ENCODE data around the gene OLFM1. TPM values are rescaled to one million over a fixed set of nuclear protein-coding genes. Genes with fewer than 3 reads are reported as not detected.

The OLFM1 gene
- 100 to 1,000 TPM in 1 of 8 experiments, 10 to 100 TPM in 4, 1 to 10 TPM in 1, under 1 TPM in 2; 0.58 to 136 (median 50.1) TPM for total RNA-seq

- H3K4me1 ChIP-seq (replicated peaks in 1 of 2): peaks cover 16 to 21% of the 10 kb centered on the region in 2 donors
- ATAC-seq (replicated peaks in 6 of 8): peak; percentile 59 to 87 (median 72)
- no CpG with 5 or more reads among the region's 40 CpGs for WGBS, 10 experiments
- peak within 1 kb of the TSS in 1 of 2 donors; percentile 33 for H3K27ac ChIP-seq
- peak within 1 kb of the TSS; percentile 39 to 81 (median 50) for H3K4me3 ChIP-seq
- in situ Hi-C loops (cut with MboI; ENCODE audit: low pct_unique_long_range_greater_than_20kb in 2 of 9, low sequenced_read_pairs in 9 of 9, unreplicated experiment in 9 of 9): loop anchor here (5.0 to 25.0 kb wide), 5 partner anchors 257 to 327 kb away; no protein-coding TSS in a partner anchor
Observed at GRCh38 chr9:135087489-135087792, at the start of gene OLFM1. Gene OLFM1, plus strand, starts transcription at chr9:135087668. Its CDS starts 322 bp downstream, at chr9:135087990.

- Histone ChIP-seq H3K4me1 (replicated peaks in 1 of 2) (peaks cover 0 to 3% of the 10 kb centered on the region in 2 donors), H3K4me3 (no peak overlapping the region), H3K27ac (no peak overlapping the region)
- in situ Hi-C loops (cut with MboI; ENCODE audit: low pct_unique_long_range_greater_than_20kb in 2 of 9, low sequenced_read_pairs in 9 of 9, unreplicated experiment in 9 of 9): no loop called here
- peak in 2 of 8 experiments; percentile 17 to 22 for ATAC-seq (replicated peaks in 6 of 8)
- 30 to 91% (median 70%) methylated on average over 3 to 10 of the region's 13 CpGs; no CpG with 5 or more reads in 3 of the 10 experiments for WGBS, 10 experiments
Observed at GRCh38 chr9:135038331-135038730, 49.1 kb upstream of the OLFM1 start.

- Histone ChIP-seq H3K4me1 (replicated peaks in 1 of 2) (peaks cover 0 to 3% of the 10 kb centered on the region in 2 donors), H3K4me3 (no peak overlapping the region), H3K27ac (no peak overlapping the region)
- 0 to 80% (median 80%) methylated on average over 1 to 2 of the region's 3 CpGs; no CpG with 5 or more reads in 7 of the 10 experiments for WGBS, 10 experiments
- no peak for ATAC-seq (replicated peaks in 6 of 8)
- in situ Hi-C loops (cut with MboI; ENCODE audit: low pct_unique_long_range_greater_than_20kb in 2 of 9, low sequenced_read_pairs in 9 of 9, unreplicated experiment in 9 of 9): no loop called here
Observed at GRCh38 chr9:135038826-135039225, 48.6 kb upstream of the OLFM1 start.

GRCh38 chr9:135039266-135039870 is 48.1 kb upstream of the OLFM1 start:
- no peak overlapping the region for H3K4me3 ChIP-seq
- in situ Hi-C loops (cut with MboI; ENCODE audit: low pct_unique_long_range_greater_than_20kb in 2 of 9, low sequenced_read_pairs in 9 of 9, unreplicated experiment in 9 of 9): no loop called here
- WGBS, 10 experiments: 57 to 82% (median 69%) methylated on average over 3 to 6 of the region's 14 CpGs; no CpG with 5 or more reads in 7 of the 10 experiments

GRCh38 chr9:135039916-135040645 is 47.4 kb upstream of the OLFM1 start:
- peaks cover 0 to 3% of the 10 kb centered on the region in 2 donors for H3K4me1 ChIP-seq (replicated peaks in 1 of 2)

More at GRCh38 chr9:135039266-135039870, 48.1 kb upstream of the OLFM1 start:
- no peak overlapping the region for H3K27ac ChIP-seq
- no peak for ATAC-seq (replicated peaks in 6 of 8)
- peaks cover 0 to 3% of the 10 kb centered on the region in 2 donors for H3K4me1 ChIP-seq (replicated peaks in 1 of 2)

DNA sequence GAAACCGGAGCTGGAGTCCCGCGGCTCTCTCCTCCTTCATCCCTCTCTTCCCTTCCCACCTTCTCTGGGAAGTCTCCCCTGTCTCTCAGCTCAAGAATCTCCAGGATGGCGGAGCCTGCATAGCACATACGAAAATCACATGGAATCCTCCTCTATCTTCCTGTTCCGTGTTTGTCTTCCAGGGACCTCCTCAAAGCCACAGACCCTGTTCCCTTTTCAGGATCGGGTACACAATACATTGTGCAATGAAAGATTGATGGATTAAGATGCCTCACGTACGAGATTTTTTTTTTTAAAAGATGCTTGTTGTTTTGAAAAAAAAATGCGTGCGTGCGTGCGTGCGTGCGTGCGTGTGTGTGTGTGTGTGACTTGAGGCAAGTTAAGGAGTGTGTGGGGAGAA is 46.6 kb upstream of the OLFM1 start:
- ATAC-seq (replicated peaks in 6 of 8): no peak
- in situ Hi-C loops (cut with MboI; ENCODE audit: low pct_unique_long_range_greater_than_20kb in 2 of 9, low sequenced_read_pairs in 9 of 9, unreplicated experiment in 9 of 9): no loop called here
- Histone ChIP-seq H3K27ac (no peak overlapping the region), H3K4me1 (replicated peaks in 1 of 2) (peaks cover 0 to under 1% of the 10 kb centered on the region in 2 donors), H3K4me3 (no peak overlapping the region)
- WGBS, 10 experiments: 46 to 85% (median 64%) methylated on average over 1 to 16 of the region's 16 CpGs; no CpG with 5 or more reads in 3 of the 10 experiments

More at GRCh38 chr9:135039916-135040645, 47.4 kb upstream of the OLFM1 start:
- in situ Hi-C loops (cut with MboI; ENCODE audit: low pct_unique_long_range_greater_than_20kb in 2 of 9, low sequenced_read_pairs in 9 of 9, unreplicated experiment in 9 of 9): no loop called here
- Histone ChIP-seq H3K27ac (no peak overlapping the region), H3K4me3 (no peak overlapping the region)
- 8 to 100% (median 59%) methylated on average over 1 to 8 of the region's 9 CpGs; no CpG with 5 or more reads in 1 of the 10 experiments for WGBS, 10 experiments
- no peak for ATAC-seq (replicated peaks in 6 of 8)

GRCh38 chr9:135043345-135043744 is 44.1 kb upstream of the OLFM1 start:
- ATAC-seq (replicated peaks in 6 of 8): no peak
- in situ Hi-C loops (cut with MboI; ENCODE audit: low pct_unique_long_range_greater_than_20kb in 2 of 9, low sequenced_read_pairs in 9 of 9, unreplicated experiment in 9 of 9): no loop called here

DNA sequence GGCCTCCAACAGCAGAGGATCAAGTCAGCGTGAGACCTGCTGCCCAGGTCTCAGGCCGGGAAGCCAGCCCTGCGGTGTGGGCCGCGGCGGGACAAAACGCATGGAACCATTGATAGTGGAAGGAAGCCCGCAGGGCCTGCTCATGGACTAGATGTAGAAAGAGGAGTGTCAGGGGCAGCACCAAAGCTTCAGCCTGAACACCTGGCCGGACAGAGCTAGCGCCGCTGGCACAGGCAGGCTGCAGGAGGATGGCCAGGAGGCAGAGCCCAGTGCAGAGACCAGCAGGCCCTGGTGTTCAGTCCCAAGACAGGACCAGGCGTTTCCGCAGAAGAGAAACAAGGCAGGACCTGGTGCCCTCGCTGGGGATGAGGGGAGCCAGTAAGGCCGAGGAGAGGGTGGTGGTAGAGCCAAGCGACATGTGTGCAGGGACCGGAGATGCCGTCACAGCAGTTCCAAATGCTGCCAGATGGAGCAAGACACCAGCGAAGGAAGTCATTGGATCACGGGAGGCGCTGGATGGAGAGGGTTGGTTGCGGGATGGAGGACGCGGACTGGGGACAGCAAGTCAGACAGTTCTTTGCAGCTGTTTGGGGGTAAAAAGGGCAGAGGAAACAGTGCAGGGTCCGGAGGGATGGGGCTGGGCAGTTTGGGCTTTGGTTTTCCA is 42.1 kb upstream of the OLFM1 start:
- no peak overlapping the region for H3K4me3 ChIP-seq
- no peak overlapping the region for H3K27ac ChIP-seq
- WGBS, 10 experiments: 58 to 100% (median 89%) methylated on average over 1 to 17 of the region's 25 CpGs; no CpG with 5 or more reads in 1 of the 10 experiments
- in situ Hi-C loops (cut with MboI; ENCODE audit: low pct_unique_long_range_greater_than_20kb in 2 of 9, low sequenced_read_pairs in 9 of 9, unreplicated experiment in 9 of 9): no loop called here
- H3K4me1 ChIP-seq (replicated peaks in 1 of 2): peaks cover 8 to 12% of the 10 kb centered on the region in 2 donors
- no peak for ATAC-seq (replicated peaks in 6 of 8)

More at GRCh38 chr9:135043345-135043744, 44.1 kb upstream of the OLFM1 start:
- Histone ChIP-seq H3K4me3 (no peak overlapping the region), H3K27ac (no peak overlapping the region), H3K4me1 (replicated peaks in 1 of 2) (peaks cover 0 to 2% of the 10 kb centered on the region in 2 donors)
- WGBS, 10 experiments: 32 to 92% (median 69%) methylated on average over 1 to 9 of the region's 11 CpGs; no CpG with 5 or more reads in 1 of the 10 experiments

DNA sequence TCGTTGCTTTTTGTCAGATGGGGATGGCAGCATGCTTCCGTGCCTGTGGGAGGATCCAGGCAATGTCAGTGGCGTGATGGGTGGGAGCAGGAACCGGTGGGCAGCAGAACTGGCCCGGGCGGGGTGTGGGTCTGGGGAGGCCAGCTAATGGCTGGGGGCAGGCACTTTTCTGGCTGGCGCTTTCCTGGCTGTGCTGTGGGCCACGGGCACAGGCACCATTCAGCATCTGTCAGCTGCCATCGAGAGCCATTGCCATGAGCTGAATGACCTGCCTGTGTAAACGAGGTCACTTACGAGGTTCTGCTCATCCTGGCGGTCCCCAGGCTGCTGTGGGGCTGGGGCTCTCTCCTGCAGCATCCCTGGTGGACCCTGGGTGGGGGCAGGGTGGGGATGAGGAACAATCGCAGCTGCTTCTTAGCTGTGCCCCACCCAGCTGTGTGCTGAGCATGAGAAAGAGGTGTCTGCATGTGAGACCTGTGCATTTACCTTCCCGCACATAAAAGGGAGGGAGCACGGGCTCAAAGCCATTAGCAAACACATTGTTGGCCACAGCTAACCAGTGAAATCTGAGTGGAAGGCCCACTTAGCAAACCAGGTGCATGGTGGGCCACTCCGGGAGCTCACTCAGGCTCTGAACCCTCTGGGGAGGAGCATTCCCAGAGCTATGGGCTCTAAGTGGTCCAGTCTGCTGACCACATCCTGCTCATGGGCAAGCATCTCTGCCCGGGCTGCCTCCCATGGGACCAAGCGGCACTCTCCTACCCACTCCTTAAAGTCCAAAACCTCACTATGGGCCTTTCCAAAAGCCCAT is 41.3 kb upstream of the OLFM1 start:
- 38 to 100% (median 82%) methylated on average over 1 to 3 of the region's 18 CpGs; no CpG with 5 or more reads in 5 of the 10 experiments for WGBS, 10 experiments
- H3K27ac ChIP-seq: no peak overlapping the region
- in situ Hi-C loops (cut with MboI; ENCODE audit: low pct_unique_long_range_greater_than_20kb in 2 of 9, low sequenced_read_pairs in 9 of 9, unreplicated experiment in 9 of 9): no loop called here
- peak in 5 of 8 experiments; percentile 29 to 62 (median 40) for ATAC-seq (replicated peaks in 6 of 8)
- no peak overlapping the region for H3K4me3 ChIP-seq
- peaks cover 8 to 12% of the 10 kb centered on the region in 2 donors for H3K4me1 ChIP-seq (replicated peaks in 1 of 2)

DNA sequence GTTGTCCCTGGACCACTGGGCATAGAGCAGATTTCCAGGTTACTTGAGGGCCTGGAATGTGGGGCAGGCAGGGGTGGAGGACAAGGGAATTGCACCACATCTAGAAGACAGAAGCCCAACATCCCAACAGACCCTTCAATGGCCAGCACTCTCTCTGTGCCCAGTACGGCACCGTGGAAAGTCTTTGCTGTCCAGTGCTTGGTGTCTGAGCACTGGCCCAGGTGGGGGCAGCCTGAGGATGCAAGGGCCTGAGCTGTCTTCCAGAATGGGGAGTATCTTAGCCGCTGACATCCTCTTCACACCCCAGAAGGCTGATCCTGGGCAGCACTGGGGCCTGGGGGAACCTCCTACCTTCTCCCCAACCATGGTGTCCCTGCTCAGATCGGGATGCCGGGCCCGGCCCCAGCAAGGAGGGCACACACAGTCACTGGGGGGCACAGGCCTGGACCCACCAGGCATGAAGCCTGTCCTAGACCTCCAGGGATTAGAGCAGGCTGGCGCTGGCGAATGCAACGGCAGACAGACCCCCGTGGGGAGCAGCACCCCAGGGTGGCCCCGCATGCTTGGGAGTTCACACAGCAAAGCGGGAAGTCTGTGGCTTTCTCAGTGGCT is 40.6 kb upstream of the OLFM1 start:
- Histone ChIP-seq H3K4me3 (no peak overlapping the region), H3K4me1 (replicated peaks in 1 of 2) (peaks cover 8 to 12% of the 10 kb centered on the region in 2 donors), H3K27ac (no peak overlapping the region)
- ATAC-seq (replicated peaks in 6 of 8): no peak
- in situ Hi-C loops (cut with MboI; ENCODE audit: low pct_unique_long_range_greater_than_20kb in 2 of 9, low sequenced_read_pairs in 9 of 9, unreplicated experiment in 9 of 9): no loop called here
- WGBS, 10 experiments: 40 to 93% (median 80%) methylated on average over 1 to 6 of the region's 12 CpGs; no CpG with 5 or more reads in 5 of the 10 experiments

DNA sequence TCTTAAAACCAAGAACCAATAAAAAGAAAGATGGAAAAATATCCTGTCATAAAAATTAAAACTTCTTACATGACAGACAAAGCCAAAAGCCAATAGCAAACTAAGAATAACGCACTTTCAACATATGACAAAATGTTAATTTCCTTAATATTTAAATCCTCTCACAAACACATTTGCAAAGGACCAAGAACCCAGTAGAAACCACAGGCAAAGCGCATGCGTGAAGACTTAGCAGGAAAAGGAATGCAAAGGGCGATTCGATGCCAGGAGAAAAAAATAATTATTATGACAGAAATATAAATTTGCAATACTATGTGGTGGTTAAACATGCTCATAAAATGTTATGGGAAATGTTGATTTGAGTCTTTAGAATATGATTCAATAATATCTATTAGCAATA is 39.9 kb upstream of the OLFM1 start:
- in situ Hi-C loops (cut with MboI; ENCODE audit: low pct_unique_long_range_greater_than_20kb in 2 of 9, low sequenced_read_pairs in 9 of 9, unreplicated experiment in 9 of 9): no loop called here
- Histone ChIP-seq H3K4me3 (no peak overlapping the region), H3K27ac (no peak overlapping the region), H3K4me1 (replicated peaks in 1 of 2) (peaks cover 8 to 12% of the 10 kb centered on the region in 2 donors)
- ATAC-seq (replicated peaks in 6 of 8): no peak
- 3 to 93% (median 71%) methylated on average over 3 to 5 of the region's 5 CpGs; no CpG with 5 or more reads in 1 of the 10 experiments for WGBS, 10 experiments

All from motor neuron (in vitro differentiated cells).